CD4-positive, alpha-beta T cell treated with Interferon alpha-2 for 1 hour (primary cell): ENCODE results near the gene ARSA.

Experiments
- DNase-seq, 2 donors: peaks; one replicate each; pipeline ENCODE4 v3.0.0-alpha.2; 2020 to 2022

The ARSA gene

GRCh38 chr22:50577697-50577986, 50.3 kb downstream of the ARSA start:
- DNase-seq: no peak

- DNase-seq: peak in 1 of 2 donors; percentile 14
These were observed 50.9 kb downstream of the ARSA start for GRCh38 chr22:50576806-50577696.

GRCh38 chr22:50576070-50576469, 51.9 kb downstream of the ARSA start:
- DNase-seq: no peak

- no peak for DNase-seq
These were observed 52.5 kb downstream of the ARSA start for GRCh38 chr22:50575426-50575941.
